IMR-90 (cell line): ENCODE results near the gene EGFL7.

Source experiments
- BHLHE40 ChIP-seq: fragments of 150-350 bp; IDR thresholded peaks from 2 replicates; pipeline ENCODE4 v1.6.1; 2016; ENCODE audit warnings: mild to moderate bottlenecking, low read depth, low read length
- CEBPB ChIP-seq: IDR thresholded peaks from 2 replicates; pipeline ENCODE4 v1.6.1; 2012; ENCODE audit warnings: low read depth, low read length, improper control_type of control experiment
- CTCF ChIP-seq: conservative IDR thresholded peaks from 2 replicates; pipeline ENCODE4 v1.5.1; 2012; ENCODE audit warnings: mild to moderate bottlenecking, low read depth, low read length, improper control_type of control experiment
- FOS ChIP-seq: fragments of 150-350 bp; IDR thresholded peaks from 2 replicates; pipeline ENCODE4 v1.6.1; 2016; ENCODE audit warnings: low read depth, low read length
- MAFK ChIP-seq: IDR thresholded peaks from 2 replicates; pipeline ENCODE4 v1.6.1; 2012; ENCODE audit warnings: low read depth, low read length, improper control_type of control experiment
- POLR2A ChIP-seq: IDR thresholded peaks from 2 replicates; pipeline ENCODE4 v1.6.1; 2012; ENCODE audit warnings: mild to moderate bottlenecking, low read depth, low read length
- RAD21 ChIP-seq: IDR thresholded peaks from 2 replicates; pipeline ENCODE4 v1.6.1; 2012; ENCODE audit warnings: low read length, improper control_type of control experiment
- RCOR1 ChIP-seq: IDR thresholded peaks from 2 replicates; pipeline ENCODE4 v1.6.1; 2012; ENCODE audit warnings: mild to moderate bottlenecking, low read length, improper control_type of control experiment; ENCODE audit not compliant: insufficient replicate concordance
- RFX5 ChIP-seq: IDR thresholded peaks from 2 replicates; pipeline ENCODE4 v1.8.0; 2012; ENCODE audit warnings: low read depth, mild to moderate bottlenecking, low read length, moderate library complexity
- SMC3 ChIP-seq: fragments of 150-350 bp; IDR thresholded peaks from 2 replicates; pipeline ENCODE4 v1.6.1; 2016; ENCODE audit warnings: low read depth, mild to moderate bottlenecking, antibody characterized with exemption, low read length, moderate library complexity
- TF ChIP-seq, protein P1 (sequence below): fragments of 150-350 bp; IDR thresholded peaks from 2 replicates; pipeline ENCODE4 v1.6.1; 2017; ENCODE audit warnings: mild to moderate bottlenecking, antibody characterized with exemption, low read length, low read depth
- TF ChIP-seq, protein P2 (sequence below): fragments of 150-350 bp; IDR thresholded peaks from 2 replicates; pipeline ENCODE4 v1.6.1; 2016; ENCODE audit warnings: low read depth, mild to moderate bottlenecking, low read length, moderate library complexity, borderline replicate concordance

- no peak for TF ChIP-seq POLR2A
- TF ChIP-seq, protein P1, sequence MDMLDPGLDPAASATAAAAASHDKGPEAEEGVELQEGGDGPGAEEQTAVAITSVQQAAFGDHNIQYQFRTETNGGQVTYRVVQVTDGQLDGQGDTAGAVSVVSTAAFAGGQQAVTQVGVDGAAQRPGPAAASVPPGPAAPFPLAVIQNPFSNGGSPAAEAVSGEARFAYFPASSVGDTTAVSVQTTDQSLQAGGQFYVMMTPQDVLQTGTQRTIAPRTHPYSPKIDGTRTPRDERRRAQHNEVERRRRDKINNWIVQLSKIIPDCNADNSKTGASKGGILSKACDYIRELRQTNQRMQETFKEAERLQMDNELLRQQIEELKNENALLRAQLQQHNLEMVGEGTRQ: no peak
- TF ChIP-seq CTCF: no peak
- TF ChIP-seq, protein P2, sequence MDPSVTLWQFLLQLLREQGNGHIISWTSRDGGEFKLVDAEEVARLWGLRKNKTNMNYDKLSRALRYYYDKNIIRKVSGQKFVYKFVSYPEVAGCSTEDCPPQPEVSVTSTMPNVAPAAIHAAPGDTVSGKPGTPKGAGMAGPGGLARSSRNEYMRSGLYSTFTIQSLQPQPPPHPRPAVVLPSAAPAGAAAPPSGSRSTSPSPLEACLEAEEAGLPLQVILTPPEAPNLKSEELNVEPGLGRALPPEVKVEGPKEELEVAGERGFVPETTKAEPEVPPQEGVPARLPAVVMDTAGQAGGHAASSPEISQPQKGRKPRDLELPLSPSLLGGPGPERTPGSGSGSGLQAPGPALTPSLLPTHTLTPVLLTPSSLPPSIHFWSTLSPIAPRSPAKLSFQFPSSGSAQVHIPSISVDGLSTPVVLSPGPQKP: no peak
- TF ChIP-seq FOS: no peak
- no peak for TF ChIP-seq RAD21
- no peak for TF ChIP-seq RCOR1
- no peak for TF ChIP-seq CEBPB
- TF ChIP-seq BHLHE40: no peak
- no peak for TF ChIP-seq MAFK
- no peak for TF ChIP-seq SMC3
- TF ChIP-seq RFX5: no peak
Observed at GRCh38 chr9:136670576-136671253, 8.0 kb downstream of the EGFL7 start.
